LNCAP (cell line): ENCODE results near the gene TENM4.

ENCODE experiments used
- CTCF ChIP-seq: fragments of 450-650 bp; IDR thresholded peaks from 2 replicates; pipeline ENCODE4 v1.5.1; 2017; ENCODE audit warnings: mild to moderate bottlenecking

TENM4 gene

GRCh38 chr11:78929207-78929905 lies 511.5 kb downstream of the TENM4 start:
- no peak for TF ChIP-seq CTCF

DNA sequence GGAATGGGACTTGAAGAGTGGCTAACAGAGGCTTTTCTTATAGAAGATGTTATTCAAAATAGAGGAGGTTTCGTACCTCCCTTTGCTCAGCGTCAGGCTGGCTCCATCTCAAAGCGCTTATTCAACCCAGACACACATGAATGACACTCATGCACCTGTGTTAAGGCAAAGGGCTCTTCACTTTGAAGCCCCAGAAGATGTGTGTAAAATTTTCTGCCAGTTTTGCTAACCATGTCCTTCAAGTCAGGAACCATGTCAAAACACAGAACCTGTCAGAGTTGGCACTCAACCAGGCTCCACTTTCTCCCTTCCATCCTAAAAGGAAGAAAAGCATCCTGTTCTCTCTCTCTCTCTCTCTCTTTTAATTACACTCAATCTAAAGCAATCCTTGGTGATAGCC lies 513.3 kb downstream of the TENM4 start:
- no peak for TF ChIP-seq CTCF

- no peak for TF ChIP-seq CTCF
These were observed 514.0 kb downstream of the TENM4 start for GRCh38 chr11:78926633-78927338.

DNA sequence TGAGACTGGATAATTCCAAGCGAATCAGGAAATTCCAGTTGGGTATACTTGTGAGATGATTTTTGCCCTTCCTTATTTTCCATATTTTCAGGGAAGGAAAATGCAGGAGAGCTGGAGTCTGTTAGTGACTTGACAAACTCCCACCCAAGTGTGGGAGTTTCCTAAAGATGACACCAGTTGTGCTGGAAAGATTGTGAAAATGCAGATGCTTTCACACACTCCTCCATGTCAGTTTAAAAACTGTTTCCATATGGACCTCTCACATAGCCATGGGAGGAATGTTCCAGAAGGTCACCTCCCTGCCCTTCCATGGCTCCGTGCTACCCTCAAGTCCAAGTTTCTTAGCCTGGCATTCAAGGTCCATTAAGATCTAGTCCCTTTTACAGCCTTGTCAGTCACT lies 515.4 kb downstream of the TENM4 start:
- no peak for TF ChIP-seq CTCF

- TF ChIP-seq CTCF: no peak
These were observed 517.8 kb downstream of the TENM4 start for GRCh38 chr11:78922859-78923625.

- TF ChIP-seq CTCF: no peak
These were observed 519.3 kb downstream of the TENM4 start for GRCh38 chr11:78921509-78921908.

DNA sequence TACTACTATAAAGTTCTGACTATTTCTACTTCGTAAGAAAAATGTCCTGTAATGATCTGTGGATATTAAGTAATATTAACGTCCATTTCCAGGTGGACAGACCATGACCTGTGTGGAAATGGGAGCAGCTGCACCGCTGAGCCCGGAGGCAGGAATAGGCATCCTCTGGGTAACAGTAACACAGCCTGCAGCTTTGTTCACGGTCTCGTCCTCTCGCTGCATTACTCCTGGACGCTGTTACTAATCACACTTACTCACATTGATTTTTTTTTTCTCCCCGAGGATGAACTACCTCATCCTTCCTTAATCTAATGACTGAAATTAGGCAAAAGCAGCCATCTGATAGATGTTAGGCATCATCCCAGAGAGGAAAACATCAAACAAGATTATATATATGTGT lies 520.5 kb downstream of the TENM4 start:
- no peak for TF ChIP-seq CTCF
